Bronchial epithelial cell (primary cell): ENCODE data around the gene CLASP1. TPM values are rescaled to one million over a fixed set of nuclear protein-coding genes. Genes with fewer than 3 reads are reported as not detected.

Experiments
- DNase-seq: peaks from one replicate; pipeline ENCODE4 v3.0.0-alpha.2; 2010; ENCODE audit warnings: low read depth
- FAIRE-seq: peaks from 2 replicates; lab custom pipeline; 2011; peaks lifted over from hg19 to GRCh38; lab: Jason Lieb, UNC
- H3K27me3 ChIP-seq: 2 replicates; pipeline ENCODE4 v1.5.1; 2011; ENCODE audit warnings: low read length; ENCODE audit not compliant: control insufficient read depth, insufficient read depth
- H3K36me3 ChIP-seq: 2 replicates; pipeline ENCODE4 v1.5.1; 2011; ENCODE audit warnings: low read length; ENCODE audit not compliant: control insufficient read depth, insufficient read depth
- H3K4me3 ChIP-seq: 2 replicates; pipeline ENCODE4 v1.5.1; 2011; ENCODE audit warnings: mild to moderate bottlenecking, low read depth, low read length, control low read depth
- CTCF ChIP-seq: IDR thresholded peaks from 2 replicates; pipeline ENCODE4 v1.5.1; 2011; ENCODE audit warnings: mild to moderate bottlenecking, moderate library complexity, low read length, control low read depth, inconsistent platforms; ENCODE audit not compliant: insufficient read depth, severe bottlenecking
- total RNA-seq: library from RNA; depleted of rRNA; stranded (reverse); fragments of >200 nt; gene quantifications from 2 replicates; pipeline ENCODE4 v1.2.1, GENCODE V29; 2014

Gene CLASP1
- total RNA-seq, 1 donor from 2014 or later, result 56.9 TPM

DNA sequence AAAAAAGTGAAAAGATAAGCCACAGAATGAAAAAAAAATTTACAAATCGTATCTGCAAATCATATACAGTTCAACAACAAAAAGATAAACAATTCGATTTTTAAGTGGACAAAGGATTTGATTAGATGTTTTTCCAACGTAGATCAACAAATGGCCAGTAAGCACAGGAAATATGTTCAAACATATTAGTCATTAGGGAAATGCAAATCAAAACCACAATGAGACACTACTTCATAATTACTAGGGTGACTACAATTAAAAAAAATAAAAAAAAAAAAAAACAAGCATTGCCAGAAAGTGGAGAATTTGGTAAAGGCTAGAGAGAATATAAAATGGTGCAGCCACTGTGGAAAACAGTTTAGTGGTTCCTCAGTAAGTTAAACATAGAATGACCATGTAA, 156.9 kb downstream of the CLASP1 start:
- H3K4me3 ChIP-seq, result no peak overlapping the region
- FAIRE-seq (no peak), DNase-seq (peak; percentile 71)
- no peak for TF ChIP-seq CTCF
- H3K36me3 ChIP-seq, result no peaks in the 10 kb centered on the region
- H3K27me3 ChIP-seq, result no peaks in the 10 kb centered on the region

GRCh38 chr2:121491518-121491917, 157.7 kb downstream of the CLASP1 start:
- no peak overlapping the region for H3K4me3 ChIP-seq
- H3K36me3 ChIP-seq, result no peaks in the 10 kb centered on the region
- peak; percentile 47 for DNase-seq
- no peaks in the 10 kb centered on the region for H3K27me3 ChIP-seq
- no peak for FAIRE-seq
- no peak for TF ChIP-seq CTCF

- Histone ChIP-seq H3K4me3 (no peak overlapping the region), H3K27me3 (no peaks in the 10 kb centered on the region), H3K36me3 (no peaks in the 10 kb centered on the region)
- FAIRE-seq, result no peak
- no peak for DNase-seq
- TF ChIP-seq CTCF, result no peak
Observed at GRCh38 chr2:121490584-121491133, 158.6 kb downstream of the CLASP1 start.

DNA sequence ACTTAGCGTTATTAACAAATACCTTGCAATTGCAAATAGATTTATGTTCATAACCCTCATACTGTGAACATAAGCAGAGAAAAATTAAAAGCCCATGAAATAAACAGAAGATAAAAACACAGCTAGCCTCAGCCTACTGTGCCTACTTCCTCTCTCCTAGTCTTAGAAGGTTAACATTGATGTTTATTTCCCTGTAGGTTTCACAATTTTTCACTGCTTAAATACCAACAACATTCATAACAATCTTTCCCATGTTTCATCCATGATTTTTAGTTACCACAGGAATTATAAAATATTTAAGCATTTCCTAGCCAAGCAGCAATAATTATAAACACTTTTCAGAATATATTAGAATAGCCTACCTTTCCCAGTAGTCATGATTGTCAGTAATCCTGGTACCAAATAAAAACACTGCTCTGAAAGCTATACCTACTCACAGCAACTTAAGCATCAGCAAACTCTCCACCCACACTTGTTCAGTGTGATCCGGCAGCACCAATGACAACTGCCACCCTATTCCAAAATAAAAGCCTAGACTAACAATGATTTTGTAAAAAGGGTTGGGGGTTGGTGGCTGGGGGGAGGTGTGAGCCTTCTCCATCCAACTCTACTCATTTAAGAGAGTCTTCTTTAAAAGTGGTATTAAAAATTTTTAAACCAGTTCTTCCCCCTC, 159.2 kb downstream of the CLASP1 start:
- no peak for FAIRE-seq
- no peak for TF ChIP-seq CTCF
- Histone ChIP-seq H3K27me3 (no peaks in the 10 kb centered on the region), H3K36me3 (no peaks in the 10 kb centered on the region), H3K4me3 (peak overlapping the region; percentile 5)
- no peak for DNase-seq

DNA sequence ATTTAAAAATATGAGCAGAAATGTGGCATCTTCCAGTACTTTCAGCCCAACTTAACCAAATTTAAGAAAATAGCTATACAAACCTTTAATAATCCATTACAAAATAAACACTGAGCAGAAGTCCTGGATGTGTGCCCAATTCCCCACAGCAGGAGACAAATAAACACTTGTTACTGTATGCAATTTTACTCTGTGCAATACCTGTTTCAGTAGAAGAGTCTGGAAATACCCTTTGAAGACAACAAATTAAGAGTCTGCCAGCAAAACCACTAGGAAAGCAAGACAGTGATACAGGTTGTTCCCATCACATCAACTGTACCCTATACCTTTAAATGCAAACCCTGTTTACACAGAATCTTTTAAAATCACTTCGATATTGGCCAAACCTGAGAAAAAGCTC, 160.0 kb downstream of the CLASP1 start:
- Histone ChIP-seq H3K36me3 (no peaks in the 10 kb centered on the region), H3K27me3 (no peaks in the 10 kb centered on the region), H3K4me3 (no peak overlapping the region)
- no peak for TF ChIP-seq CTCF
- peak; percentile 67 for DNase-seq
- no peak for FAIRE-seq
